C4-2B (cell line): ENCODE data around the gene CSNK2A1.

Experiments
- H3K27ac ChIP-seq: fragments of 450-650 bp; 2 replicates; pipeline ENCODE4 v1.5.1; 2017
- ZFX ChIP-seq: fragments of 450-650 bp; IDR thresholded peaks from 2 replicates; pipeline ENCODE4 v1.6.1; 2017
- TF ChIP-seq, protein P1 (sequence below): fragments of 450-650 bp; conservative IDR thresholded peaks from 2 replicates; pipeline ENCODE4 v1.5.1; 2017; ENCODE audit warnings: mild to moderate bottlenecking

The CSNK2A1 gene

DNA sequence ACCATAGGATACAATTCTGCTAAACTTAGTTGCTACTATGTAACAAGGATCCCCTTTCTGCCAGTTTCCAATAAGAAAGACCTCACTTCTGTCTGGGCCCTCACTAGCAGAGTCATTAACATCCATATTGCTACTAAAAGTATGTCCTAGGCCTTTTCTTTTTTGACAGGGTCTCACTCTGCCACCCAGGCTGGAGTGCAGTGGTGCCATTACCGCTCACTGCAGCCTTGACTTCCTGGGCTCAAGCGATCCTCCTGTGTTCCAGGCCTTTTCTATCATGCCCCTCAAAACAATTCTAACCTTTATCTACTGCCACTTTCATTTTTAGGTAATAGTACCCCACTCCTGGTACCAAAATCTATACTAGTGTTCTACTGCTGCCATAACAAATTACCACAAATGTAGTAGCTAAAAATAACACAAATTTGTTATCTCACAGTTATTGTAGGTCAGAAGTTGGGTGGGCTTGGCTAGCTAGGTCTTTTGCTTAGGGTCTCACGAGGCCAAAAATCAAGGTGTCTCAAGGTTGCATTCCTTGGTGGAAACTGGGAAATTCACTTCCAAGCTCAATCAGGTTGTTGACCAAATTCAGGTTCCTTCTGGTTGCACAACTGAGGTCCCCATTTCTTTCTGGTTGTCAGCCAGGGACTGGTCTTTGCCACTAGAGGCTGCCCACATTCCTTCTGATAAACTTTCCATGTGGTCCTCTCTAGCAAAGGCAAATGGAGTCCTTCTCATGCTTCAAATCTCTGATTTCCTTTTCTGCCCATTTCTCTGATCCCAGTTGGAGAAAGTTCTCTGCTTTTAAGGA lies 3.0 kb downstream of the CSNK2A1 start:
- no peak overlapping the region for H3K27ac ChIP-seq
- TF ChIP-seq, protein P1, sequence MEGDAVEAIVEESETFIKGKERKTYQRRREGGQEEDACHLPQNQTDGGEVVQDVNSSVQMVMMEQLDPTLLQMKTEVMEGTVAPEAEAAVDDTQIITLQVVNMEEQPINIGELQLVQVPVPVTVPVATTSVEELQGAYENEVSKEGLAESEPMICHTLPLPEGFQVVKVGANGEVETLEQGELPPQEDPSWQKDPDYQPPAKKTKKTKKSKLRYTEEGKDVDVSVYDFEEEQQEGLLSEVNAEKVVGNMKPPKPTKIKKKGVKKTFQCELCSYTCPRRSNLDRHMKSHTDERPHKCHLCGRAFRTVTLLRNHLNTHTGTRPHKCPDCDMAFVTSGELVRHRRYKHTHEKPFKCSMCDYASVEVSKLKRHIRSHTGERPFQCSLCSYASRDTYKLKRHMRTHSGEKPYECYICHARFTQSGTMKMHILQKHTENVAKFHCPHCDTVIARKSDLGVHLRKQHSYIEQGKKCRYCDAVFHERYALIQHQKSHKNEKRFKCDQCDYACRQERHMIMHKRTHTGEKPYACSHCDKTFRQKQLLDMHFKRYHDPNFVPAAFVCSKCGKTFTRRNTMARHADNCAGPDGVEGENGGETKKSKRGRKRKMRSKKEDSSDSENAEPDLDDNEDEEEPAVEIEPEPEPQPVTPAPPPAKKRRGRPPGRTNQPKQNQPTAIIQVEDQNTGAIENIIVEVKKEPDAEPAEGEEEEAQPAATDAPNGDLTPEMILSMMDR = no peak
- TF ChIP-seq ZFX = no peak

DNA sequence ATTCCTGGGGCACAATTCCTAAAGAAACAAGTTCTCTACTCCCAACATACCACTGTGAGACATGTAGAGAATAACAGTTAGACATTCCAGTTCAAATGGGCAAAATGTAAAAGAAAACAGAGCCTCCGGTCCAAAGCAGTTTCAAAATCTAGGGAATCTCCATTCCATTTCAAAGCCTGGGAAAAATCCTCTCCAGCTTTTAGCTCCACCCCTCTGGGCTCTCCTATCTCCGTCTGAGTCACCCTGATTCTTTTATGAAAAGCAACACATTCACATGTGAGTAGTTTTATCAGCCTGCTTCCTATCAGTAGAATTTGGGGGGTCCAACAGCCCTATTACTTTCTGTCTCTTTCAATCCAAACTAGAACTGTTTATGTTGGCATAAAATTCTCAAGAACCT lies 3.7 kb downstream of the CSNK2A1 start:
- no peak overlapping the region for H3K27ac ChIP-seq

DNA sequence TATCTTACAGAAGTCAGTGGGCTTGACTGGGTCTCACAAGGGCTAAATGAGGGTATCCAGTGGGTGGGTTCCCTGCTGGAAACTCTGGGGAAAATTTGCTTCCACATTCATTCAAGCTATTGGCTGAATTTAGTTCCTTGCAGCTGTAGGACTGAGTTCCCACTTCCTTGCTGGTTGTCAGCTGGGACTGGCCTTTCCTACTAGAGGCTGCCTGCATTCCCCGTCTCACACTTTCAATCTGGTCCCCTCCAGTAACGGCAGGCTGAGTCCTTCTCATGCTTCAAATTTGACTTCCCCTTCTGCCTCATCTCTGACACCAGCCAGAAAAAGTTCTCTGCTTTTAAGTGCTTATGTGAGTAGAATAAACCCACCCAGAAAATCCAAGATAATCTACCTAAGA lies 4.4 kb downstream of the CSNK2A1 start:
- no peak for TF ChIP-seq ZFX
- TF ChIP-seq, protein P1 = no peak
- no peak overlapping the region for H3K27ac ChIP-seq

More for the DNA sequence above, 3.7 kb downstream of the CSNK2A1 start:
- no peak for TF ChIP-seq ZFX
- TF ChIP-seq, protein P1 = no peak

DNA sequence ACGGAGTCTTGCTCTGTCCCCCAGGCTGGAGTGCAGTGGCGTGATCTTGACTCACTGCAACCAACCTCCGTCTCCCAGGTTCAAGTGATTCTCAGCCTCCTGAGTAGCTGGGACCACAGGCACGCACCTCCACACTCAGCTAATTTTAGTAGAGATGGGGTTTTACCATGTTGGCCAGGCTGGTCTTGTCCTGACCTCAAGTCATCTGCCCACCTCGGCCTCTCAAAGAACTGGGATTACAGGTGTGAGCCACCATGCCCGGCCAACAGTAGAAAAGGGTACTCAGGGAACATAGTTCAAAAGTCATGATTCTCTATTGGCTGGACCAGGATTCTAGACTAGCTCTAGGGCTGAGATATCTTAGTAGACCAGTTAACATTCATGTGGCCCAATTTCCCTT lies 5.6 kb downstream of the CSNK2A1 start:
- H3K27ac ChIP-seq = no peak overlapping the region
- TF ChIP-seq ZFX = no peak

DNA sequence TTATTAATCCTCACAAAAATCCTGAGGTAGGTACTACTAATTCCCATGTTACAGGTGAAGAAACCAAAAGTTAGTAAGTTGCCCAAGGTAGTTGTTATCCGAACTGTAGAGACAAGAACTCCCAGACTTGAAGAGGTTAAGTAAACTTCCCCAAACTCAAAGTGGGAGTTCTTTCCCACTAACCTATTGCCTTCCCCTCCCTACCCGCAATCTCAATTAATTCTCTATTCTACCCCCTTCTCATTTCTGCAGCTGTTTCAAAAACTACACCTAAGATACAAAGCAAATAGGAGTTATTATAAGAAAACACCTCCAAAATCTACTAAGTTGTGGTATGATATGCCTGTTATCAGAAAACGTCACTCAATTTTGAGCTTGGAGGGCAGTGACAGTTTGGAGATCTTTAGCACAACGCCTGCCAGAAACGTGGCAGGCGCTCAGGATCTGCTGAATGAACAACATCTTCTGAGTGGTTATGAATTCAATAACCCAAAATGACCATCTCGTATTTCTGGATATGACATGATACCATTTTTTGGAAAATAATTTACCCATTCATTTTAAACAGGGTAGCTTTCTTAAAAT lies 7.1 kb downstream of the CSNK2A1 start:
- no peak for TF ChIP-seq ZFX
- TF ChIP-seq, protein P1 = no peak

DNA sequence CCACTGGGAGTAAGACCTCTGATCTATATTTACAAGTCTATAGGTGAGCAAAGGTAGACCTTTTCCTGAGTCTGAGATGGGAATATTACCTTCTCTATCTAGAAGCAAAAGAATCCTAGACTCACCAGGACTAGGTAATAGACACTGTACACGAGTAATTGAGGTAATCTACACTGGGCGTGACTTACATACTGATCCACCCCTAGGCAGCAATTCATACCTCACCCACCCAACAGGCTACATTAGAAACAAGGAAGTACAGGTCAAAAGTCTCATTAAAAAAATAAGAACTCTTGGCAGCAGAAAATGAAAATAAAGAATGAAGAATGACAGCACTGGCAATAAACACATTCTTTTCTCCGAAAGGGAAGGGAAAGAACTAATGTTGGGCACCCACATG lies 7.6 kb downstream of the CSNK2A1 start:
- TF ChIP-seq, protein P1 = no peak
- no peak for TF ChIP-seq ZFX
- H3K27ac ChIP-seq = no peak overlapping the region

More for the DNA sequence above, 7.1 kb downstream of the CSNK2A1 start:
- H3K27ac ChIP-seq = no peak overlapping the region

DNA sequence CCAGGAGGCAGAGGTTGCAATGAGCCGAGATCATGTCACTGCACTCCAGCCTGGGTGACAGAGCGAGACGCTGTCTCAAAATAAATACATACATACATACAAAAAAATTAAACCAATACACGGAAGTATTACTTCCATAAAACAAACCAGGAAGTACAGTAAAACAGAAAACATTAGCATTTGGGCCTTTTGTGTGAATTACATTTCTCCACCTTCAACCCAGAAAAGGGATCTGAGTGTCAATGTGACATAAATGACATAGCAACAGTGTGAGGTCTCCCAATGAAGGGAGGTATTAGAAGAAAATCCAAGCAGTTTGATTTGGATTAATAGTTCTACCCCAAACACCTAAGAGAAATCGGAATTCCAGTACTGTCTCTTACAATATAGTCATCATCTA lies 10.1 kb downstream of the CSNK2A1 start:
- H3K27ac ChIP-seq = no peak overlapping the region
- TF ChIP-seq, protein P1 = no peak
- TF ChIP-seq ZFX = no peak

DNA sequence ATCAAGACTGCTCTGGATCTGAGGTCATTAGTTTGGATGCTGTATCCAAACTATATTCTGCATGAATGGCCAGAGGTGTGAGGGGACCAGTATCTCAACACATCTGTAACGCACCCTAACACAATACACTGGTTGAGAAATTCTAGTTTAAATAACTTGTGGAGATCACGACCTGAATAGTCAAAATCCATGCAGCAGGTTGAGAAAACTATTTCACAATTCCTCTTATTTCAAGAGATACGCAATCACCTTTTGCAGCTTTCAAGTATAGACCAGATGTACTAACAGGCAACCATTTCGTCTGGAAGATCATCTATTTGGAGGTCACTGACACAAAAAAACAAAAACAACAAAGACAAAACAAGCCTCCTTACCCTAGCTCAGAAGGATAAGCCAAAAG lies 11.1 kb downstream of the CSNK2A1 start:
- no peak for TF ChIP-seq ZFX
- TF ChIP-seq, protein P1 = no peak

More for the DNA sequence above, 11.1 kb downstream of the CSNK2A1 start:
- H3K27ac ChIP-seq = no peak overlapping the region
